ENCODE measurements around the gene ZNF837. TPM values are rescaled to one million over a fixed set of nuclear protein-coding genes. Genes with fewer than 3 reads are reported as not detected.

Gene ZNF837
- total and polyA plus RNA-seq, 2 of the 13 experiments (the other 11 are each of a cell fraction or from before 2014, with no cell fraction given): 0.29 to 1.3 TPM

DNA sequence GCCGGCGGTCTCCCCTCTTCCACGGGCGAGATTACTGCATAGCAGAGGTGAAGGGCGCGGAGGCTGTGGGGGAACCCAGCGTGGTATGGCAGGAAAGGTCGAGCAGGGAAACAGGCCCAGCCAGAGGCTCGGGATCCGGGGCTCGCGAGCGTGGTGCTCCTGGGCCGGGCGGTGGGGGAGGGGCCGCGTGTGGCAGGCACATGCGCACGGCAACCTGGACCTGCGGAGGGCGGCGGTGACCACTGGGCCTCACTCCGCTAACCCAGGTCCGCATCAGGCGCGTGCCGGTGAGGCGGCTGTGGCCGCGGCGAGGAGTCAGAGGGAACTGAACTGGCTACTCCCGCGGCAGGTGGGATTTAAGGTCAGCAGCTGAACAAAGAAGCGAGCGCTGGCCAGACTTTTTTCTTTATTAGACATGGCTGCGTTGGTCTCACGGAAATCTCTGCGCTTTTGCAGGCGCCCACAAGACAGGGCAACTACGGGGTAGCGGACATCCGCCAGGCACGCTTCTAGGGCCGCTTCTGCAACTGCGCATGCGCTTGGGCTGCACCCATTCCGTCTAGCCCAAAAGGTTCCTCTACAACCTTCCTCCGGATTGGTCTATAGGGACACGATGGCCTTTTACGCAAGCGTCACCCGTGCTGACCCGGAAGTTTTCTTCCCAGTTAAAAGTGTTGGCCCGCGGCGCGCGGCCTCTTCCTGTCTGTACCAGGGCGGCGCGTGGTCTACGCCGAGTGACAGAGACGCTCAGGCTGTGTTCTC, 5.9 kb upstream of the ZNF837 start, which contains the start of gene RPS5 (continued):
- TF ChIP-seq, protein P1, sequence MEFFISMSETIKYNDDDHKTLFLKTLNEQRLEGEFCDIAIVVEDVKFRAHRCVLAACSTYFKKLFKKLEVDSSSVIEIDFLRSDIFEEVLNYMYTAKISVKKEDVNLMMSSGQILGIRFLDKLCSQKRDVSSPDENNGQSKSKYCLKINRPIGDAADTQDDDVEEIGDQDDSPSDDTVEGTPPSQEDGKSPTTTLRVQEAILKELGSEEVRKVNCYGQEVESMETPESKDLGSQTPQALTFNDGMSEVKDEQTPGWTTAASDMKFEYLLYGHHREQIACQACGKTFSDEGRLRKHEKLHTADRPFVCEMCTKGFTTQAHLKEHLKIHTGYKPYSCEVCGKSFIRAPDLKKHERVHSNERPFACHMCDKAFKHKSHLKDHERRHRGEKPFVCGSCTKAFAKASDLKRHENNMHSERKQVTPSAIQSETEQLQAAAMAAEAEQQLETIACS (CRISPR knock-in tag; IDR thresholded peaks at IDR 0.05): 0 out of 2 replicates have a peak, but pooled peaks have one; percentile 5
- TF ChIP-seq ZNF484 (CRISPR knock-in tag; IDR thresholded peaks at IDR 0.05; ENCODE audit: borderline replicate concordance, low read depth): no peak
- TF ChIP-seq RBFOX2 (IDR thresholded peaks at IDR 0.05; ENCODE audit: low read depth, low read length): peak; percentile 97
- TF ChIP-seq, protein P2, sequence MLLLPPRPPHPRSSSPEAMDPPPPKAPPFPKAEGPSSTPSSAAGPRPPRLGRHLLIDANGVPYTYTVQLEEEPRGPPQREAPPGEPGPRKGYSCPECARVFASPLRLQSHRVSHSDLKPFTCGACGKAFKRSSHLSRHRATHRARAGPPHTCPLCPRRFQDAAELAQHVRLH (CRISPR knock-in tag; IDR thresholded peaks at IDR 0.05; ENCODE audit: borderline replicate concordance, low read depth): peak; percentile 68; the same call in 1 of the 2 replicates
- TF ChIP-seq, protein P3, sequence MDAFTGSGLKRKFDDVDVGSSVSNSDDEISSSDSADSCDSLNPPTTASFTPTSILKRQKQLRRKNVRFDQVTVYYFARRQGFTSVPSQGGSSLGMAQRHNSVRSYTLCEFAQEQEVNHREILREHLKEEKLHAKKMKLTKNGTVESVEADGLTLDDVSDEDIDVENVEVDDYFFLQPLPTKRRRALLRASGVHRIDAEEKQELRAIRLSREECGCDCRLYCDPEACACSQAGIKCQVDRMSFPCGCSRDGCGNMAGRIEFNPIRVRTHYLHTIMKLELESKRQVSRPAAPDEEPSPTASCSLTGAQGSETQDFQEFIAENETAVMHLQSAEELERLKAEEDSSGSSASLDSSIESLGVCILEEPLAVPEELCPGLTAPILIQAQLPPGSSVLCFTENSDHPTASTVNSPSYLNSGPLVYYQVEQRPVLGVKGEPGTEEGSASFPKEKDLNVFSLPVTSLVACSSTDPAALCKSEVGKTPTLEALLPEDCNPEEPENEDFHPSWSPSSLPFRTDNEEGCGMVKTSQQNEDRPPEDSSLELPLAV (CRISPR knock-in tag; conservative IDR thresholded peaks at IDR 0.05; ENCODE audit: low read depth): 0 out of 2 replicates have a peak, but pooled peaks have one; percentile 38
- TF ChIP-seq RARG (CRISPR knock-in tag; IDR thresholded peaks at IDR 0.05; ENCODE audit: low read depth): peak; percentile 79; the same call in 1 of the 2 replicates
- TF ChIP-seq, protein P4, sequence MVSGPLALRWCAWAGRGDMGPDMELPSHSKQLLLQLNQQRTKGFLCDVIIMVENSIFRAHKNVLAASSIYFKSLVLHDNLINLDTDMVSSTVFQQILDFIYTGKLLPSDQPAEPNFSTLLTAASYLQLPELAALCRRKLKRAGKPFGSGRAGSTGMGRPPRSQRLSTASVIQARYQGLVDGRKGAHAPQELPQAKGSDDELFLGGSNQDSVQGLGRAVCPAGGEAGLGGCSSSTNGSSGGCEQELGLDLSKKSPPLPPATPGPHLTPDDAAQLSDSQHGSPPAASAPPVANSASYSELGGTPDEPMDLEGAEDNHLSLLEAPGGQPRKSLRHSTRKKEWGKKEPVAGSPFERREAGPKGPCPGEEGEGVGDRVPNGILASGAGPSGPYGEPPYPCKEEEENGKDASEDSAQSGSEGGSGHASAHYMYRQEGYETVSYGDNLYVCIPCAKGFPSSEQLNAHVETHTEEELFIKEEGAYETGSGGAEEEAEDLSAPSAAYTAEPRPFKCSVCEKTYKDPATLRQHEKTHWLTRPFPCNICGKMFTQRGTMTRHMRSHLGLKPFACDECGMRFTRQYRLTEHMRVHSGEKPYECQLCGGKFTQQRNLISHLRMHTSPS (CRISPR knock-in tag; IDR thresholded peaks at IDR 0.05; ENCODE audit: low read depth): no peak; the same call in 1 of the 2 replicates
- TF ChIP-seq KLF12 (CRISPR knock-in tag; IDR thresholded peaks at IDR 0.05; ENCODE audit: borderline replicate concordance): peak; percentile 46; the same call in 1 of the 2 replicates
- peak; percentile 52; the same call in 1 of the 2 replicates for TF ChIP-seq SIN3A (IDR thresholded peaks at IDR 0.05; ENCODE audit: borderline replicate concordance, low read depth, low read length)
- TF ChIP-seq, protein P5, sequence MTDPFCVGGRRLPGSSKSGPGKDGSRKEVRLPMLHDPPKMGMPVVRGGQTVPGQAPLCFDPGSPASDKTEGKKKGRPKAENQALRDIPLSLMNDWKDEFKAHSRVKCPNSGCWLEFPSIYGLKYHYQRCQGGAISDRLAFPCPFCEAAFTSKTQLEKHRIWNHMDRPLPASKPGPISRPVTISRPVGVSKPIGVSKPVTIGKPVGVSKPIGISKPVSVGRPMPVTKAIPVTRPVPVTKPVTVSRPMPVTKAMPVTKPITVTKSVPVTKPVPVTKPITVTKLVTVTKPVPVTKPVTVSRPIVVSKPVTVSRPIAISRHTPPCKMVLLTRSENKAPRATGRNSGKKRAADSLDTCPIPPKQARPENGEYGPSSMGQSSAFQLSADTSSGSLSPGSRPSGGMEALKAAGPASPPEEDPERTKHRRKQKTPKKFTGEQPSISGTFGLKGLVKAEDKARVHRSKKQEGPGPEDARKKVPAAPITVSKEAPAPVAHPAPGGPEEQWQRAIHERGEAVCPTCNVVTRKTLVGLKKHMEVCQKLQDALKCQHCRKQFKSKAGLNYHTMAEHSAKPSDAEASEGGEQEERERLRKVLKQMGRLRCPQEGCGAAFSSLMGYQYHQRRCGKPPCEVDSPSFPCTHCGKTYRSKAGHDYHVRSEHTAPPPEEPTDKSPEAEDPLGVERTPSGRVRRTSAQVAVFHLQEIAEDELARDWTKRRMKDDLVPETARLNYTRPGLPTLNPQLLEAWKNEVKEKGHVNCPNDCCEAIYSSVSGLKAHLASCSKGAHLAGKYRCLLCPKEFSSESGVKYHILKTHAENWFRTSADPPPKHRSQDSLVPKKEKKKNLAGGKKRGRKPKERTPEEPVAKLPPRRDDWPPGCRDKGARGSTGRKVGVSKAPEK (CRISPR knock-in tag; IDR thresholded peaks at IDR 0.05; ENCODE audit: borderline replicate concordance): no peak
- TF ChIP-seq, protein P6, sequence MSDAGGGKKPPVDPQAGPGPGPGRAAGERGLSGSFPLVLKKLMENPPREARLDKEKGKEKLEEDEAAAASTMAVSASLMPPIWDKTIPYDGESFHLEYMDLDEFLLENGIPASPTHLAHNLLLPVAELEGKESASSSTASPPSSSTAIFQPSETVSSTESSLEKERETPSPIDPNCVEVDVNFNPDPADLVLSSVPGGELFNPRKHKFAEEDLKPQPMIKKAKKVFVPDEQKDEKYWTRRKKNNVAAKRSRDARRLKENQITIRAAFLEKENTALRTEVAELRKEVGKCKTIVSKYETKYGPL (CRISPR knock-in tag; IDR thresholded peaks at IDR 0.05): no peak
- TF ChIP-seq, protein P7, sequence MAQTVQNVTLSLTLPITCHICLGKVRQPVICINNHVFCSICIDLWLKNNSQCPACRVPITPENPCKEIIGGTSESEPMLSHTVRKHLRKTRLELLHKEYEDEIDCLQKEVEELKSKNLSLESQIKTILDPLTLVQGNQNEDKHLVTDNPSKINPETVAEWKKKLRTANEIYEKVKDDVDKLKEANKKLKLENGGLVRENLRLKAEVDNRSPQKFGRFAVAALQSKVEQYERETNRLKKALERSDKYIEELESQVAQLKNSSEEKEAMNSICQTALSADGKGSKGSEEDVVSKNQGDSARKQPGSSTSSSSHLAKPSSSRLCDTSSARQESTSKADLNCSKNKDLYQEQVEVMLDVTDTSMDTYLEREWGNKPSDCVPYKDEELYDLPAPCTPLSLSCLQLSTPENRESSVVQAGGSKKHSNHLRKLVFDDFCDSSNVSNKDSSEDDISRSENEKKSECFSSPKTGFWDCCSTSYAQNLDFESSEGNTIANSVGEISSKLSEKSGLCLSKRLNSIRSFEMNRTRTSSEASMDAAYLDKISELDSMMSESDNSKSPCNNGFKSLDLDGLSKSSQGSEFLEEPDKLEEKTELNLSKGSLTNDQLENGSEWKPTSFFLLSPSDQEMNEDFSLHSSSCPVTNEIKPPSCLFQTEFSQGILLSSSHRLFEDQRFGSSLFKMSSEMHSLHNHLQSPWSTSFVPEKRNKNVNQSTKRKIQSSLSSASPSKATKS (CRISPR knock-in tag; IDR thresholded peaks at IDR 0.05): no peak
- TF ChIP-seq NR2F1 (CRISPR knock-in tag; IDR thresholded peaks at IDR 0.05): 0 out of 4 replicates have a peak, but pooled peaks of 1 of the 2 experiments have one; percentile 6
- TF ChIP-seq ZNF354B (CRISPR knock-in tag; IDR thresholded peaks at IDR 0.05): 0 out of 2 replicates have a peak, but pooled peaks have one; percentile 33
- peak; percentile 84; the same call in 1 of the 2 replicates for TF ChIP-seq ZNF138 (CRISPR knock-in tag; IDR thresholded peaks at IDR 0.05; ENCODE audit: low read depth)
